Measurements from ENCODE around the gene UBIAD1. TPM values are rescaled to one million over a fixed set of nuclear protein-coding genes. Genes with fewer than 3 reads are reported as not detected.

Gene UBIAD1
- total RNA-seq, 1 donor = 11.7 TPM

DNA sequence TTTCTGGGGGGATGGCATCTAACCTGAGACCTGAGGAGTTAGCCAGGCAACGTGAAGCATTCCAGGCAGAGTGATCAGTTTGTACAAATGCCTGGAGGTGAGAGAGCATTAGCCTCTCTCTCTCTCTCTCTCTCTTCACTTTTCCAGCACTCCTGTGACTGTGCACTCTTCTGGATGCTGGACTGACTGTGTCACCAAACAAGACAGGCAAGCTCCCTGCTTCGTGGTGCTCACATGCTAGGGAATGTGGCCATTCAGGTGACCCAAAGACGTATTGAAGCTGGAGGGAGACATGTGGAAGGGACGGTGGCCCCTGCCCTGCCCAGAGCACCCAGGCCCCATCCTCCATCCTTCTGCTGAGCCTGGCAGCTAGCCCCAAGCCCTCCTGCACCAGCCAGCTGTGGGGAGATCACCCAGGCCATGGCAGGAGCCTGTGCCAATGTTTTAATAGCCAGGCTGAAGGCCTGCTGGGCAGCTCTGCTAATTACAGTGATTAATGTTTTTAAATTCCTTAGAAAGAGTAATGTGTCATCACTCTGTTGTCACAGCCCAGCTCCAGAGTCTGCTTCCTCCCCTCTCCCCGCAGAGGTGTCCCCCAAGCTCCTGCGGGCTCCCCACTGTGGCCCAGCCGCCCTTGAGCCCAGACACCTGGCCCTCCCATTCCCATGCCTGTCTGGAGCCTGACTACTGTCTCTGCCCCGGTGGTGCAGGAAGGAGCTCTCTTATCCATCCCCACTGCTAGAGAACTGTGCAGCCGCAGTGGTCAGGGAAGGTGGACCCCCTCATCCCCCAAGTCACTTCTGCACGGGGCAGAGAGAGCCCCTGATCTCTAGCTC lies 48.9 kb downstream of the UBIAD1 start:
- no peak for DNase-seq (ENCODE audit: low read depth)
- TF ChIP-seq, protein P1, sequence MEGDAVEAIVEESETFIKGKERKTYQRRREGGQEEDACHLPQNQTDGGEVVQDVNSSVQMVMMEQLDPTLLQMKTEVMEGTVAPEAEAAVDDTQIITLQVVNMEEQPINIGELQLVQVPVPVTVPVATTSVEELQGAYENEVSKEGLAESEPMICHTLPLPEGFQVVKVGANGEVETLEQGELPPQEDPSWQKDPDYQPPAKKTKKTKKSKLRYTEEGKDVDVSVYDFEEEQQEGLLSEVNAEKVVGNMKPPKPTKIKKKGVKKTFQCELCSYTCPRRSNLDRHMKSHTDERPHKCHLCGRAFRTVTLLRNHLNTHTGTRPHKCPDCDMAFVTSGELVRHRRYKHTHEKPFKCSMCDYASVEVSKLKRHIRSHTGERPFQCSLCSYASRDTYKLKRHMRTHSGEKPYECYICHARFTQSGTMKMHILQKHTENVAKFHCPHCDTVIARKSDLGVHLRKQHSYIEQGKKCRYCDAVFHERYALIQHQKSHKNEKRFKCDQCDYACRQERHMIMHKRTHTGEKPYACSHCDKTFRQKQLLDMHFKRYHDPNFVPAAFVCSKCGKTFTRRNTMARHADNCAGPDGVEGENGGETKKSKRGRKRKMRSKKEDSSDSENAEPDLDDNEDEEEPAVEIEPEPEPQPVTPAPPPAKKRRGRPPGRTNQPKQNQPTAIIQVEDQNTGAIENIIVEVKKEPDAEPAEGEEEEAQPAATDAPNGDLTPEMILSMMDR (IDR thresholded peaks at IDR 0.05; ENCODE audit: insufficient read depth, low read length) = no peak
- H3K4me3 ChIP-seq (ENCODE audit: low read depth, low read length) = no peak overlapping the region

DNA sequence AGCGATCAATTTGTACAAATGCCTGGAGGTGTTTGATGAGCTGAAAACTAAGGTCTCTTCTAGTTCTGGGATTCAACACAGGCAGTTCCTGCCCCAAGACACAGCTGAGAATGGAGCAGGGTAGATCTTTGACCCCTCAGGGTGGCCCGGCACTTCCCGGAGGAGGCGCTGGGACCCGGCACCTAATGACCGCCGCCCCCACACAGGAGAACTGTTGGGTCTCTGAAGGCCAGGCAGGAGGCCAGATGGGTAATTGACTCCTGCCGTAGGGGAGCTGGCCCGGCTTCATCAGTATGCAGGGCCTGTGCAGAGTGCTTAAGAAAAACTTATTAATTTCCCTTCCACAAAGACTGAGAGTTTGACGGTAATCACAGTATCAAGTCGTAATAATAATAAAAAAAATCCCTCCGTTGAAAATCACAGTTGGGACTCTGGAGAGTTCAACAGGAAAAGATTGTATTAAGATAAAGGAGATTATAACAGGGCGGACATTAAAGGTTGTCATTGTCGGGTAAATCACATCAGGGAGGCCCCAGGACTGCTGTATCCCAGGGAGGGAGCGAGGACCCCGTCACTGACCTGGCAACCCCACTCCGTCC lies 51.7 kb downstream of the UBIAD1 start:
- TF ChIP-seq, protein P1 (IDR thresholded peaks at IDR 0.05; ENCODE audit: insufficient read depth, low read length) = no peak
- DNase-seq (ENCODE audit: low read depth) = no peak
- no peak overlapping the region for H3K4me3 ChIP-seq (ENCODE audit: low read depth, low read length)

DNA sequence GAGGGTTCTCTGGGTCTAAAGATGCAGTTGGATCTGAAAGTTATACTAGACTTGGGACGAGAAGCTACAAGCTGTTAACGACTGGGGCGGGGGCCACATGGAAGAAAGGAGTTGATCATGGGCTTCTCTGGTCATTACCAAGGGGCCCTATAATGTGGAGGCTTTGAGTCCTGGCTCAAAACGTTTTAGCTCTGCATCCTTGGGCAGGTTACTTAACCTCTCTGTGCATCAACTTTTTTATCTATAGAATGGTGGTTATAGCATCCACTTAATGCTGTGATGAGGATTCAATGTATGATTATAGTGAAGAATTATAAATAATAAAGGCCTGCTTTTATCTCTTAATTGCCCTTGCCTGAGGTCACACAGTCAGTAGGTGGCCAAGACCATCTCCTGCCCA lies 53.1 kb downstream of the UBIAD1 start:
- DNase-seq (ENCODE audit: low read depth) = no peak
- no peak overlapping the region for H3K4me3 ChIP-seq (ENCODE audit: low read depth, low read length)
- TF ChIP-seq, protein P1 (IDR thresholded peaks at IDR 0.05; ENCODE audit: insufficient read depth, low read length) = no peak

DNA sequence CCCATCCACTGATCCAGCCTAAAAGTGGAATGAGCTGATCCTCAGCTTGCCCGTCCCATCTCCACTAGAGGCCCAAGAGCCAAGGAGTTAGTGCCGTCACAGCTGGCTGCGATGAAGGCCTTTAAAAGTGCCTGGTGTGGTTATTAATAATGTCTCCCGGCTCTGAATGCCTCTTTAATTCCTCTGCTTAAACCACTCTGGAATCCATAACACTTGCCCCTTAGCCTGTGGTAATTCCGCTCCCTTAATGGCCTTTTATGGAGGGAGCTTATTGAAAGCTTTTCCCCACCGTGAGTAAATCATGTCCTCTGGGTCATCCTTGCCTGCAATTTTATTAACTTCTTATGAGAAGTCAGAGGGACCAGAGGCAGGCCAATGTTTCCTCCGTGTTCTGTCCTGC lies 55.4 kb downstream of the UBIAD1 start:
- no peak overlapping the region for H3K4me3 ChIP-seq (ENCODE audit: low read depth, low read length)

DNA sequence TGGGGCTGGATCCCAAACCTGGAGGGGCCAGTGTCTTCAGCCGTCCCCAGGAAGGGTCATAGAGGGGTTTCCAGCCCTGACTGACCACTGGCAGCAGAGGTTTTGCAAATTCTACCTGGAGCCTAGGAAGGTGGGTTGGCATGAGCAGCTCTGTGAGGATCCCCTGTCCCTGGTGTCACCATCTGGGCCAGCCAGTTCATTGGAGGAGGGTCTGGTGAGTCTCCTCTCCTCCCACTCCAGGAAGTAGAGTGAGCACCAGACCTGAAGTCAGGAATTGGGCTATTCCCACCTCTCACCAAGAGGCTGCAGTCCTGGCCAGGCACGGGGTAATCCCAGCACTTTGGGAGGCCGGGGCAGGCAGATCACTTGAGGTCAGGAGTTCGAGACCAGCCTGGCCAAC lies 57.4 kb downstream of the UBIAD1 start:
- no peak overlapping the region for H3K4me3 ChIP-seq (ENCODE audit: low read depth, low read length)
- DNase-seq (ENCODE audit: low read depth) = no peak
- TF ChIP-seq, protein P1 (IDR thresholded peaks at IDR 0.05; ENCODE audit: insufficient read depth, low read length) = no peak

More for the DNA sequence above, 55.4 kb downstream of the UBIAD1 start:
- TF ChIP-seq, protein P1 (IDR thresholded peaks at IDR 0.05; ENCODE audit: insufficient read depth, low read length) = no peak
- DNase-seq (ENCODE audit: low read depth) = no peak

DNA sequence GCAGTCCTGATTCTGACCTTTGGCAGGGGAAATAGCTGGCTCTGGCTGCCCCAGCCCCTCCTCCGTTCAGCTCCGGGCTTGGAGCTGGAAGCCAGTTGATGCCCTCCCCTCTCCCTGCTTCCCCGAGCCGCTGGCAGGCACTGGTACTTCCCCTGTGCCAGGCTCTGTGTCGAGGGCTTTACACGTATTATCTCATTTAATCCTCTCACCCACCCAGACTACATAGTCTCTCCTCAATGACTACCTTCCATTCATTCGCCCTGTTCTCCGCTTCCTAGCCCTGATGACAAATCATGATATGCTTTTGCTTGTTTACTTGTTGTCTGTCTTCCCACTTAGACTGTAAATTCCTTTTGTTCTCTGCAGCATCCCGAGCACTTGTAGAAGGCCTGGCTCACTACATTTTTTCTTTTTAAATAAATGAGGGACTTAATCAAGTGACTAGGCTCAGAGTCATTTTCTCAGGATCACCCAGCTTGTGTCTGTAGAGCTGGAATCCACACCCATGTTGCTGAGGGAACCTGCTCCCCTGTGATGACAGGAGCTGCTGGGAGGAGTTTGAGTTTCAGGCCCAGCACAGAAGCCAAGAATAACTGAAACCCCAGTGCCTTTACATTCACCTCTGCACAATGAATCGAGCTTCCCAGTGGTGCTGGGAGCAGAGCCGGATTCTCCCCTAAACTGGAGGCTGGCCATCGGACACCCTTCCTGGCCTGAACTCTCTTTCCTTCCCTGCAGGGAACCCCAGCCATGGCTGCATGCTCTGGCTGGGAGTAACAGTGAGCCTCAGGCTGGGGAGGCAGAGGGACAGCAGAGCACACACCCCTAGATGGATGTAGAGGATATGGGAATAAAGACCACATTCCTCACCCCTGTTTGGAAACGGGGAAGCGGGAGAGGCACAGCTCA lies 58.3 kb downstream of the UBIAD1 start:
- DNase-seq (ENCODE audit: low read depth) = no peak
- no peak overlapping the region for H3K4me3 ChIP-seq (ENCODE audit: low read depth, low read length)
- TF ChIP-seq, protein P1 (IDR thresholded peaks at IDR 0.05; ENCODE audit: insufficient read depth, low read length) = no peak
